OCI-LY3 (cell line): Measurements from ENCODE around the gene ELOB.

Source experiments
- H2AFZ ChIP-seq: fragments of 200-600, 300-600 bp; shearing (Covaris generic); 2 replicates; pipeline ENCODE4 v1.6.0; 2014; ENCODE audit warnings: antibody characterized with exemption, low read depth, low read length
- H3K27ac ChIP-seq: fragments of 200-600, 300-600 bp; sonication (generic); 2 replicates; pipeline ENCODE4 v1.5.1; 2014; ENCODE audit warnings: mild to moderate bottlenecking, low read length, moderate library complexity, mixed read lengths
- H3K27me3 ChIP-seq: fragments of 200-600, 300-600 bp; sonication (generic); 2 replicates; pipeline ENCODE4 v1.6.1; 2014; ENCODE audit warnings: low read depth, low read length, mixed read lengths
- H3K36me3 ChIP-seq: fragments of 200-600, 300-600 bp; sonication (generic); replicated peaks from 2 replicates; pipeline ENCODE3; 2014; ENCODE audit warnings: low read depth, low read length, mixed read lengths
- H3K4me1 ChIP-seq: fragments of 300-600, 200-600 bp; sonication (generic); 2 replicates; pipeline ENCODE4 v1.6.1; 2014; ENCODE audit warnings: low read length, mixed read lengths
- H3K4me2 ChIP-seq: fragments of 200-600, 300-600 bp; sonication (generic); 2 replicates; pipeline ENCODE4 v1.6.1; 2014; ENCODE audit warnings: low read length, mixed read lengths
- H3K4me3 ChIP-seq: fragments of 300-600, 200-600 bp; sonication (generic); 2 replicates; pipeline ENCODE4 v1.5.1; 2014; ENCODE audit warnings: antibody characterized with exemption, mild to moderate bottlenecking, low read length, moderate library complexity
- H3K79me2 ChIP-seq: fragments of 300-600, 200-600 bp; shearing (Covaris generic); 2 replicates; pipeline ENCODE4 v1.6.1; 2014; ENCODE audit warnings: mild to moderate bottlenecking, low read length, mixed read lengths
- H3K9ac ChIP-seq: fragments of 300-600, 200-600 bp; shearing (Covaris generic); 2 replicates; pipeline ENCODE4 v1.6.0; 2014; ENCODE audit warnings: mild to moderate bottlenecking, low read length, moderate library complexity
- H3K9me3 ChIP-seq: fragments of 200-600, 300-600 bp; shearing (Covaris generic); 2 replicates; pipeline ENCODE4 v1.6.1; 2014; ENCODE audit warnings: low read length, mixed read lengths; ENCODE audit not compliant: insufficient read depth
- H4K20me1 ChIP-seq: fragments of 200-600, 300-600 bp; sonication (generic); 2 replicates; pipeline ENCODE4 v1.6.1; 2016; ENCODE audit warnings: low read length, mixed read lengths; ENCODE audit not compliant: insufficient read depth
- CTCF ChIP-seq: fragments of 200-600, 300-600 bp; sonication (generic); IDR thresholded peaks from 2 replicates; pipeline ENCODE4 v1.5.1; 2014; ENCODE audit warnings: antibody characterized with exemption, low read length, low read depth
- EZH2phosphoT487 ChIP-seq: fragments of 200-600 bp; shearing (Covaris generic); IDR thresholded peaks from 2 replicates; pipeline ENCODE4 v1.6.1; 2018; ENCODE audit warnings: antibody characterized with exemption, mixed run types, low read depth

ELOB gene

GRCh38 chr16:2768403-2769089, 8.5 kb downstream of the ELOB start:
- H3K4me2 ChIP-seq: no peak overlapping the region
- peaks cover 86% of the 10 kb centered on the region for H3K79me2 ChIP-seq
- H3K9me3 ChIP-seq: no peaks in the 10 kb centered on the region
- no peaks in the 10 kb centered on the region for H3K27me3 ChIP-seq
- H3K36me3 ChIP-seq: peaks cover 83% of the 10 kb centered on the region
- TF ChIP-seq CTCF (no peak), EZH2phosphoT487 (no peak)
- peaks cover 73% of the 10 kb centered on the region for H4K20me1 ChIP-seq
- no peak overlapping the region for H3K4me3 ChIP-seq
- H3K9ac ChIP-seq: no peak overlapping the region
- H2AFZ ChIP-seq: no peak overlapping the region
- H3K4me1 ChIP-seq: no peaks in the 10 kb centered on the region
- no peak overlapping the region for H3K27ac ChIP-seq

DNA sequence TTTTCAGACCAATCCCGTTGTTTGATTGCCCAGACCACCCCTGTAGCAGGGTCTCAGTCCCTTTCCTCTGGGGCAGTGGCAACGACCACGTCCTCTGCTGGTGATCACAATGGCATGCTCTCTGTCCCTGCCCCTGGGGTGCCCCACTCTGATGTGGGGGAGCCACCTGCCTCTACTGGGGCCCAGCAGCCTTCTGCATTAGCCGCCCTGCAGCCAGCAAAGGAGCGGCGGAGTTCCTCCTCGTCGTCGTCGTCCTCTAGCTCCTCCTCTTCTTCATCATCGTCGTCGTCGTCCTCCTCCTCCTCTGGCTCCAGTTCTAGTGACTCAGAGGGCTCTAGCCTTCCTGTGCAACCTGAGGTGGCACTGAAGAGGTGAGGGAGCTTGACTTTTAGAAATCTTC, 9.2 kb downstream of the ELOB start:
- Histone ChIP-seq H3K9me3 (no peaks in the 10 kb centered on the region), H4K20me1 (peaks cover 77% of the 10 kb centered on the region), H2AFZ (no peak overlapping the region), H3K9ac (no peak overlapping the region), H3K4me2 (no peak overlapping the region), H3K4me1 (no peaks in the 10 kb centered on the region), H3K36me3 (peaks cover 85% of the 10 kb centered on the region), H3K27ac (no peak overlapping the region), H3K4me3 (no peak overlapping the region), H3K27me3 (no peaks in the 10 kb centered on the region), H3K79me2 (peaks cover 89% of the 10 kb centered on the region)
- TF ChIP-seq CTCF (no peak), EZH2phosphoT487 (no peak)

DNA sequence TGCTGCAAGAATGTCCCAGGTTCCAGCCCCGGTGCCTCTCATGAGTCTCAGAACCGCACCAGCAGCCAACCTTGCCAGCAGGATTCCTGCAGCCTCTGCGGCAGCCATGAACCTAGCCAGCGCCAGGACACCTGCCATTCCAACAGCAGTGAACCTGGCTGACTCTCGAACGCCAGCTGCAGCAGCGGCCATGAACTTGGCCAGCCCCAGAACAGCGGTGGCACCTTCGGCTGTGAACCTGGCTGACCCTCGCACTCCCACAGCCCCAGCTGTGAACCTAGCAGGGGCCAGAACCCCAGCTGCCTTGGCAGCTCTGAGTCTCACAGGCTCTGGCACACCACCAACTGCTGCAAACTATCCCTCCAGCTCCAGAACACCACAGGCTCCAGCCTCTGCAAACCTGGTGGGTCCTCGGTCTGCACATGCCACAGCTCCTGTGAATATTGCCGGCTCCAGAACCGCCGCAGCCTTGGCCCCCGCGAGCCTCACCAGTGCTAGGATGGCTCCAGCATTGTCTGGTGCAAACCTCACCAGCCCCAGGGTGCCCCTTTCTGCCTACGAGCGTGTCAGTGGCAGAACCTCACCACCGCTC, 9.8 kb downstream of the ELOB start:
- Histone ChIP-seq H3K27ac (no peak overlapping the region), H2AFZ (no peak overlapping the region), H3K36me3 (peaks cover 92% of the 10 kb centered on the region), H3K4me1 (no peaks in the 10 kb centered on the region), H3K4me3 (no peak overlapping the region), H3K9ac (no peak overlapping the region), H4K20me1 (peaks cover 81% of the 10 kb centered on the region), H3K27me3 (no peaks in the 10 kb centered on the region), H3K79me2 (peaks cover 93% of the 10 kb centered on the region), H3K4me2 (no peak overlapping the region), H3K9me3 (no peaks in the 10 kb centered on the region)
- no peak for TF ChIP-seq CTCF
- no peak for TF ChIP-seq EZH2phosphoT487

- Histone ChIP-seq H3K4me3 (no peak overlapping the region), H3K4me2 (no peak overlapping the region), H4K20me1 (peaks cover 86% of the 10 kb centered on the region), H3K9me3 (no peaks in the 10 kb centered on the region), H3K36me3 (peaks cover 92% of the 10 kb centered on the region), H2AFZ (no peak overlapping the region), H3K9ac (no peak overlapping the region), H3K27me3 (no peaks in the 10 kb centered on the region), H3K27ac (no peak overlapping the region), H3K4me1 (no peaks in the 10 kb centered on the region), H3K79me2 (peaks cover 95% of the 10 kb centered on the region)
- TF ChIP-seq CTCF (no peak), EZH2phosphoT487 (no peak)
Observed at GRCh38 chr16:2766430-2767139, 10.5 kb downstream of the ELOB start.
